SKM-1 (cell line): Measurements from ENCODE around the gene PHAF1.

Experiments
- DNase-seq: peaks from one replicate; lab custom pipeline; 2025; ENCODE audit not compliant: unreplicated experiment; lab: John Stamatoyannopoulos, UW

Gene PHAF1

DNA sequence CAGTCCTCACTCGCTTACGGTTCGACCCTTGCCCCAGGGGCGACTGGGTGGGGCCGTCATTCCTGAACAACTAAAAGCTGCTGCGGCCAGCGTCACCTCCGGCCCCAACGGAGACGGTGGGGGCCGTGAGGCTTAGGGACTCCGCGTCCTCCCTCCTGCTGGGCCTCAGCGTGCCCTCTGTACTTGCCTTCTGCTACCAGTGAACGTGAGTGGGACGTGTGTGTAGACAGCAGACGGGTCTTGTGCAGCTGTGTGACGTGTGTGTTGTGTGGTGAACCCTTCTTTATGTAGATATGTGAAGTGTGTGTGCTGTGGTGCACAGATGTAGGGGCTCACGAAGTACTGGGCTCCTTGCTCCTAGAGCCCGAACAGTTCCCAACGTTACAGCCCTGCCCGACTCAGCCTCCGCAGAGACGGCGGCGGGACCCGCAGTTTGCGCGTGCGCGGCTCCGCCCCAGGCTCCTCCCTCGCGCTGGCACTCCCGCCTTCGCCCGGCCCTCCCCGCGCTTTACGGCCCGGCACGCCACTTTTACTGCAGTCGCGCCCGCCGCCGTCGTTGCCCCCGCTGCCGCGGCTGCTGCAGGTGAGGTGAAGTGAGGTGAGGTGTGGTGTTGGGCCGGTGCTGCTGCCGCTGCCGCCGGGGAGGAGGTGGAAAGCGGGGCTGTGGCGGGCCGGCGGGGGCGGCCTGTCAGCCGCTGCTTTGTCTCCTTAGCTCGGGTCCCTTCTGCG lies at the start of gene PHAF1:
TSS of gene PHAF1 (plus strand) at position 535 of the 729 bp plus-strand sequence. CDS start 235 bp downstream, outside the sequence.
- DNase-seq: peak; percentile 75

DNA sequence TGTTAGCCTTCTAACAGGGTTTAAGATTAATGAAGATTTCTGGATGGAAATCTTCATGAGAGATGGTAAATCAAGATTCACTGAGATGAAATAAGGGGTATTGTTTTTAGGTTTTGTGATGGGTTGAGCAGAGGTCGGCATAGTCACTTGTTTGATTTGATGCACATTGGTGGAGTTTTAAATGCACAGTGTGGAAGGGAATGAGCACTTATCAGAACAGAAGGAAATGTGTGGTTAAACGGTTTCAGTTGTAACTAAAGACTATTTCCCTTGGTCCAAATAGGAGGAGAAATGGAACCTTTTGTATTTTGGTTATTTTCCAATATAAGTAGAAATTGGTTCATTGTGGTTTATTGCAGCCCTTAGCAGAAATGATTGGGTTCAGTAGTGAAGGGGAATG lies 46.7 kb upstream of the PHAF1 start:
- DNase-seq: no peak

DNA sequence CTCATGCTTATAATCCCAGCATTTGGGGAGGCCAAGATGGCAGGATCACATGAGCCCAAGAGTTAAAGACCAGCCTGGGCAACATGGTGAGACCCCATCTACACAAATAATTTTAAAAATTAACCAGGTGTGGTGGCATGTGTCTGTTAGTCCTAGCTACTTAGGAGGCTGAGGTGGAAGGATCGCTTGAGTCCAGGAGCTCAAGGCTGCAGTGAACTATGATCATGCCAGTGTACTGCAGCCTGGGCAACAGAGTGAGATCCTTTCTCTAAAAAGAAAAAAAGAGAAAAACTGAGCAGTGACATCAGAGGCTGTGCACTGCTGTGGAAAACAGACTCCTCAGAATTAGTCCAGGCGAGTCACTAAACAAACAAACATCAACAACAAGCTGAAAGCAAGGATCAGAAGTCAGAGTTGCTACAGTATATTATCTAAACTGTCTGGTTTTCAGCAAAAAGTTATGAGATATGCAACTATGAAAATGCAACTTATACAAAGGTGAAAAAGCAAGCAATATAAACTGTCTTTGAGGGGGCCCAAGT lies 41.5 kb upstream of the PHAF1 start:
- DNase-seq: no peak

DNA sequence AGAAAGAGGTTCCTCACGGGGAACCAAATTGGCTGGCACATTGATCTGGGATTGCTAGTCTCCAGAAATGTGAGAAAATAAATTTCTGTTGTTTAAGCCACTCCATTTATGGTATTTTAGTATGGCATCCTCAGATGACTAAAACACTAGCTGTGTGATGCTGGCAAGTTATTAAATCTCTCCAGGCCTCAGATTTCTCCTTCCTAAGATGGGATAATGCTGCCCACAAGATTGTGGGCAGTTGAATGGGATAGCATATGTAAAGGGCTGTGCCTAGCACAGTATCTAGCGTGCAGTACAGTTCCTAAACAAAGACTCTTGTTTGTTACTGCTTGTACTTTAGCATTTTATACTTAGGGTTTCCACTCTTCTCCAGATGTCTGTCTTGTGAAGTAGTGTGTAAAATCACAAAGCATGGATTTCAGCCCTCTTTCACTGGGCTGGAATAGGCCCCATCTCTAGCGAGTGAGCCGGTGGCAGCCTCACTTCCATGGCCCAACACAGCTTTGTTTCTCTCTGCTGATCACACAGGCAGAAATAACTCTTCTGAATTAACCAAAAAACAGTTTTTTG lies 38.2 kb upstream of the PHAF1 start:
- DNase-seq: no peak

DNA sequence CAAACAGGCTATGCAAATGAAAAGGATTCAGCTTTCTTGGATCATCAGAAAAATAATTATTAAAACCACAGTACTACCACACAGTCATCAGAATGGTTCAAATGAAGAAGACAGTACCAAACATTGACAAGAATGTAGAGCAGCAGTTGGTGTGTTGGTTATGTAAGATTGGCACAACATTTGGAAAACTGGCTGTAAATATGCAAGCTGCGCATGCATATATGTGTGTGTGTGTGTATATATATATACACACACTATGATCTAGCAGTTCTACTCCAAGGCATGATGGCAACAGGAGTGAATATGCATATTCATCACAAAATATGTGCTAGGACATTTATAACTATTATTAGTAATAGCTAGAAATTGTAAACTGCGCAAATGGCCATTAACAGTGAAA lies 34.4 kb upstream of the PHAF1 start:
- no peak for DNase-seq

DNA sequence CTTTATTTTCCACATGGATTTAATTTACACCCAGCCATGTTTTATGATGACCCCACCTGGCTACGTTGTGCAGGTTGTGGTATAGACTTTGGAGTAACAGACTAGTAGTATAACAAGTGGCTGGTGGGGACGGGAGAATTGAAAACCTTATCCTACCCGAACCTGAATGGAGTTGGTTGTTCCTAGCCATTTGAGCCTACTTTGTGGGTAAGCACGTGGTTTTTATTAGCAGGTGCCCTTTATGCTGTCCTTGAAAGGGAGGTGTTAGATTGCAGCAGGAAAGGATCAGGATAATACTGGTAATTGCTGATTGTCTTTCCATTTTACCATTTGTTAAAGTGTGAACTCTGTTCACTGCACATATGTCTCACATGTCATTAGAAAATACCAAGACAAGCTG lies 31.9 kb upstream of the PHAF1 start:
- no peak for DNase-seq

DNA sequence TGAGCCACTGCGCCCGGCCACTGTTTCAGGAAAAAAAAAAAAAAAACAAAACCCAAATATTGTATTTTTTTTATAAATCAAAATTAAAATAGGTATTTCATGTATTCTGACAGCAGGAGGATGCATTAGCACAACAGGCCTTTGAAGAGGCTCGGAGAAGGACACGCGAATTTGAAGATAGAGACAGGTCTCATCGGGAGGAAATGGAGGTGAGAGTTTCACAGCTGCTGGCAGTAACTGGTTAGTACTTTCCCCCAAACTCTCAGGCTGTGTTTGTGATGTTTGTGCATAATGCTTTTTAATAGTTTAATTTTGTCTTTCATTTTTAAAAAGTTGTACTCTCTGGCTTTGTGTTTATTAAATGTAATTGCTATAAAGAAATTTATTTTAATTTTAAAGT lies 27.6 kb upstream of the PHAF1 start:
- no peak for DNase-seq

DNA sequence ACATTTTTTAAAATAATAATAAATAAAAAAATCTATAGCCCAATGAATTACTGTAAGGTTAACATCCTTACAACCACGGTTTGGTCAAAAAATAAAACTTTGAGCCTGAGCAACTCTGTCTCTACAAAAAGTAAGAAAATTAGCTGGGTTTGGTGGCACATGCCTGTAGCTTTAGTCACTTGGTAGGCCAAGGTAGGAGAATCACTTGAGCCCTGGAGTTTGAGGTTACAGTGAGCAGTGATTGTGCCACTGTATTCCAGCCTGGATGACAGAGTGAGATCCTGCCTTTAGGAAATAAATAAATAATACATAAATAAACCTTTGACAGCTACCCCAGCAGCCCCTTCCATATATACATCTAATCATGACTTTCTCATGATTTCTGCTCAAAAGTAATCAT lies 26.9 kb upstream of the PHAF1 start:
- DNase-seq: no peak

DNA sequence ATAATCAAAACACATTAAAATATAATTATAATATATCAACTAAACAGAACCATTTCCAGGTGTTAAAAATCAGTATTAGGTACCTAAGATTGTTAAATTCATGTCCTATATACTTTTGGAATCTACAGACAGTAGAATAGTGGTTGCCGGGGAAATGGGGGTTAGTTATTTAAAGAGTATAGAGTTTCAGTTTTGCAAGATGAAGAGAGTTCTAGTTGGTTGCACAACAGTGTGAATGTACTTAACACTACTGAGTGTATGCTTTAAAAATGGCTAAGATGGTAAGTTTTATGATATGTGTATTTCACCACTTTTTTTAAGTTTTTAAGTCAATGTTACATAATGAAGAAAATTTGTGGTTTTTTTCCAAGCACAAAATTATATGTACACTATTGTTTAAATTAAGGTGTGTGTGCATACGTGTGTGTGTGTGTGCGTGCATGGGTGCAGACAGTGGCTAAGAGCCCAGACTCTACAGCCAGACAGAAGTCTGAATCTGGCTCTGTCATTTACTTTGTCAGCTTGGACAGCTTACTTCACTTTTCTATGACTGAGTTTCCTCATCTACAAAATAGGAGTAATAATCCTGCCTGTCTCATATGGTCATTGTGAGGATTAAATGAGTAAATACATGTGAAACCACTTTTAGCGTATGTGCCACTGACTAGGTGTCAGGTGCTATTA lies 25.3 kb upstream of the PHAF1 start:
- no peak for DNase-seq

DNA sequence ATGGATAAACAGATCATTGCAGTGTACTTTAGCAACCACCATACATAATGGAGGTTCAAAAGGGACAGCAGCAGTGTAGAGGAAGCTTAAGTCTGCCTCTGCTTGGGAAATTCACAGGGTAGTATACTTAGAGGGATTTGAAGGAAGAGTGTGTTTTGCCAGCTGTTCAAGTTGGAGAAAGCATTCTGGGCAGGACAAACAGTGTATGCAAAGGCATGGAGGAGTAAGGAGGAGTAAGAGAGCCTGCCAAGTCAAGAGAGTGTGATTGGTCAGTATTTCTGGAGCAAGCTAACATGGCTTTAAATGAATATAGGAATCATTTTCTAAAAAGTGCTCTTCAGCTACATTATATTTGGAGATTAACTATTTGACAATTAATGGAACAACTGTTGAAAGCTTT lies 22.9 kb upstream of the PHAF1 start:
- DNase-seq: no peak

DNA sequence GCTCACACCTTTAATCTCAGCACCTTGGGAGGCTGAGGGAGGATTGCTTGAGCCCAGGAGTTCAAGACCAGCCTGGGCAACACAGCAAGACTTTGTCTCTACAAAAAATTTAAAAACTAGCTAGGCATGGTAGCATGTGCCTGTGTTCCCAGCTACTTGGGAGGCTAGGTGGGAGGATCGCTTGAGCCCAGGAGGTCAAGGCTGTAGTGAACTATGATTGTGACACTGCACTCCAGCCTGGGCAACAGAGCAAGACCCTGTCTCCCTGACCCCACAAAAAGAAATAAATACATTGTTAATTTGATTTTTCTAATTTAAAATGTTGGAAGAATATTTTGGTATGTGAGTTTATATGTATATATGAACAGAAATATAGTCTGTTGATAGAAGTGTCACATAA lies 22.4 kb upstream of the PHAF1 start:
- DNase-seq: no peak

DNA sequence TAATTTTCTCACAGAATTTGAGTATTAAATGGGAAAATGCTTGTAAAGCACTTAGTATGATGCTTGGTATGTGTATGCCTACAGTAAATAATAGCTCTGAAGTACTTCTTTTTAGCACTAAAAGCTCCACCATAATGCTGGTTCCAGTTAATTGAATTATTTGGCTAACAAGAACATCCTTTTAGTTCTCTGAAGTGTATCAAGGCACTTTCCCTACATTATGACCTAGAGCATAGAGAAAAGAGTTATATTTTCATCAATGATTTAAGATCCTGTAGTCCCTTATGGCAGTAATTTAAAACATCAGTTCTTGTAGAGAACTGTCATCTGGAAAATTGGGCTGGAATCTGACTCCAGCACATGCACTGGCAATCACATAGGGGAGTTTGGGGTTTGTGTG lies 21.9 kb upstream of the PHAF1 start:
- no peak for DNase-seq

DNA sequence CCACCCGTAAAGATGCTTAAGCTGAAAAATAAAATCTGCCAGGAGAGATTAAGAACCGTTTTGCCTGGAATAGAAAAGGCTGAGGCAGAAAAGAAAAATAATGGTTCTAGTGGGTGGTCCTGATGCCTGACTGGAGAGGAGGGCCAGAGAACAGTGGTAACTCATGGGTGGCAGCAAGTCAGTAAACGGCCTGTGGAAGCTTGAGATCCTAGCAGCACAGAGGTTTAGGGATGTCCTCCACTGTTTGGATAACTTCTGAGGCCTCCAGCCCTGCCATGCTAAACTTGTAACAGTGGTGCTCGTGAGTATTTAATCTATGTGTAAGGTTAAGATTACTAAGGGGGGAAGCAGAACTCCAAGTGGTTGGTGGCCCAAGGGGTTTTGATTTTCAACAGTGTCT lies 21.2 kb upstream of the PHAF1 start:
- DNase-seq: no peak

DNA sequence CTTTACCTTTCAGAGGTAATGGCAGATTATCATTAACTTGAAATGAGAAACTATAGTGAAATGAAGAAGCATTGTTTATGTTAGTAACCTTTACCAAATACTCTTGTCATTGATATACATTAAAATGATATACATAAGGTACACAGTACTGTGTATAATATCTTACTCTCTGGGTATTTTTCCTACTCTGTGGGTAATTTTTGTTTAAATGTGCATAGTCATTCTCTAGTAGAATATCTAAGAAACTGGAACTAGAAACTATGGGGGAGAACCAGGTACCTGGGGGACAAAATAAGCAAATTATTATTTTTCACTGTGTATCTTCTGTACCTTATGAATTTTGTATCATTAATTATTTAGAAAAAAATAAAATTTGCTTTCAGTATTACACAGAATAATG lies 20.6 kb upstream of the PHAF1 start:
- no peak for DNase-seq

DNA sequence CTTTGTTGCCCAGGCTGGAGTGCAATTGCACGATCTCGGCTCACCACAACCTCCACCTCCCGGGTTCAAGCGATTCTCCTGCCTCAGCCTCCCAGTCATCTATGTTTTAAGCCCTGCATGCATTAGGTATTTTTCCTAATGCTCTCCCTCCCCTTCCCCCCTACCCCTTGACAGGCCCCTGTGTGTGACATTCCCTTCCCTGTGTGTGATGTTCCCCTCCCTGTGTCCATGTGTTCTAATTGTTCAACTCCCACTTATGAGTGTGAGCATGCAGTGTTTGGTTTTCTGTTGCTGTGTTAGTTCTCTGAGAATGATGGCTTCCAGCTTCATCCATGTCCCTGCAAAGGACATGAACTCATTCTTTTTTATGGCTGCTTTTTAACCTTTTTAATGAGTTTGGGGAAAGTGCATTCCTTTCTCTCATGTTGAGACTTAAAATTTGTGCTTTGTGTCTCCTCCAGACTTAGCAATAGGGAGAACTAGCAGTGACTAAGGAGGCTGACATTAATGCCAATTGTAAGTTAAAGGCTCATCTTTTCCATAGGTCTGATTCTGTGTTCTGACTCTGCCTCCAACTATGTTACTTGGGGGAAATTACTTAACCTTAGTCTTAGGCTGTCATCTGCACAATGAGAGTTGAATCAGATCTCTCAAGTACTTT lies 17.7 kb upstream of the PHAF1 start:
- no peak for DNase-seq

DNA sequence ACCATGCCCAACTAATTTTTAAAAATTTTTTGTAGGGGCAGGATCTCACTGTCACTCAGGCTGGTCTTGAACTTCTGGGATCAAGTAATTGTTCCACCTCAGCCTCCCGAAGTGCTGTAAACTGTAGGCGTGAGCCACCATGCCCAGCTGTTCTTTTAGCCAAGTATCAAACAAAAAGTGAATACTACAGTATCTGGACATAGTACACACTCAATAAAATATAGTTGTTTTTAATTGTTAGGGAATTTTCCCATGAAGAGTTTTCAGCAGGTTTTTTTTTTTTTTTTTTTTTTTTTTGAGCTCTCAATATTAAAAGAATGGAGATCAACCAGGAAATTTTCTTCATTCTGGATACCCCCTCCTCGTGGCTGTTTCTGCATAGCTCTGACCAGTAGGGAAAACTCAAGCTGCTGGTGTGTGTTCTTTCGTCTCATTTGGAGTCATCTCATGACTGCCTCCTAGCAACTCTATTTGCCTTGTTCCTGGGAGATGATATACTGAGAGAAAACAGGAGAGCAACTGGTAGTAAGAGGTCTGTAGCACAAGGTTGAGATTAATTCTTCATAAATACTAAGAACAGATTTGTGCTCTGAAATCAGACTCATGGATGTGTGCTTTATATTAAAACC lies 16.5 kb upstream of the PHAF1 start:
- DNase-seq: no peak

DNA sequence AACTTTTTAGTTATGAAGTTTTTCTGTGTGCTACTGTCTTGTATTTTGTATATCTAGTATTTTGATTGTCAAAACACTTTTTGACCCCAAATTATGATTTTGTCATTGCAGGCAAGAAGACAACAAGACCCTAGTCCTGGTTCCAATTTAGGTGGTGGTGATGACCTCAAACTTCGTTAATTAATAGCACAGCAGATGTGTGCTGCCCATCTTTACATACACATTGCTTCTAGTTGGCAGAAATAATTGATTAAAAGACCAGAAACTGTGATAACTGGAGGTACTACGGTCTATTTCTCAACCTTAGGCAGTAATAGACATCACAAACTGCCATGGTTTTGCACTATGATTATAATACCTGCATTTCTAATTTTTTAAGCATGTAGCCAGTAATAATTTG lies 11.1 kb upstream of the PHAF1 start:
- no peak for DNase-seq

DNA sequence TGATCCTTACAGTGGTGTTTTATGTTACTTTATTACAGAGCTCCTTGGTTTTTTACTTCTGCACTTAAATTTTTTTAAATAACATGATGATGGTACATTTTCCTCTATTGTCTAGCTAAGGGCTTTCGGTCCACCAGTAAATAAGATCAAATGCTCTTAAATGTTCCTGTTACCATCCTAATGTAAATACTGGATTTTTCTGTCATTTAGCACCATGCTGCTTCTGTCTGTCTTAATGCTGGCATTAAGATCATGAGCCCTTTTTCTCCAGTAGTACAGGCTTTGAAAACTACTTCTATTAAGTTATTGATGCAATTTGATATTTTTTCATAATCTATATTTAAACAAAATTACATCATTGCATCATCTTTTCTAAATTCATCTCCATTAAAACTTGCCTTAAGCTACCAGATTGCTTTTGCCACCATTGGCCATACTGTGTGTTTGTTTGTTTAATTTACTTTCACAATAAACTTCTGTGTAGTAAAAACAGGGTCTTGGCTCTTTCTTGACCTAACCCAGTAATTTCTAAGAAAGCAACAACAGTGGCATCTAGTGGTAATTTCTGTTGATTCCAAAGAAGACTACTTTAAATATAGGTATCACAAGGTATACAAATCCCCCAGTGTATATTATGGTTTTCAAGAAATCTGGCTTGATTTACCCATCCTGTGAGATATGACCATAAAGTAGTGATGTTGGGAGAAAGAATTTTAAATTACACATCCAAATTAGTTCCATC lies 9.0 kb upstream of the PHAF1 start:
- no peak for DNase-seq

DNA sequence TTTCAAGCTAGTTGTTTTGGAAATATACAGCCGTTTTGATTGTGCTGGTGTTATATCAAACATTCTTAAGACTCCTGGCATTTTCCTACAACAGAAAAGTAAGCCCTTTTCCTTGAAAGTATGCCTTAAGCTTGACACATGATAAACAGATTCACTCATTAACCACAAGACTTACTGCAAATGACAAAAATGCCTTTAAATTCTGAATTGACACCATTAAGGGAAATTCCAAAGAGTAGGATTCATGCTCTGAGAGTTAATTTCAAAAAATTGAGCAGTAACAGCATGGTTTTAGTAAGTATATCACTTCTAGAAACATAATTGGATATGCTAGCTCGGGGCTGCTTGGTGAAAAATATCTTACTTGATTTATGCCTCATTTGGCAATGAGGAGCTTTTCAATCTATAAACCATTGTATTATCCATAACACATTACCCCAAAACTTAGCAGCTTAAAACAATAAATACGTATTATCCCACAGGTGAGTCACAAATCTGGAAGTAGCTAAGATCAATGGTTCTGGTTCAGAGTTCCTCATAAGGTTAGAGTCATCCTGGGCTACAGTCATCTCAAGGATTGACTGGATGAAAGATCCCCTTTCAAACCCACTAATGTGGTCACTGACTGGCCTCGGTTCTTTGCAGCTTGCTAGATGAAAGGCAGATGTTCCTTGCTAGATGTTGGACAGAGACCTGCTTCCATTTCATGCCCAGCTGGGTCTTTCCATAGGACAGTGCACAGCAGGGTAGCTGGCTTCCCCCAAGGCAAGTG lies 8.2 kb upstream of the PHAF1 start:
- no peak for DNase-seq

DNA sequence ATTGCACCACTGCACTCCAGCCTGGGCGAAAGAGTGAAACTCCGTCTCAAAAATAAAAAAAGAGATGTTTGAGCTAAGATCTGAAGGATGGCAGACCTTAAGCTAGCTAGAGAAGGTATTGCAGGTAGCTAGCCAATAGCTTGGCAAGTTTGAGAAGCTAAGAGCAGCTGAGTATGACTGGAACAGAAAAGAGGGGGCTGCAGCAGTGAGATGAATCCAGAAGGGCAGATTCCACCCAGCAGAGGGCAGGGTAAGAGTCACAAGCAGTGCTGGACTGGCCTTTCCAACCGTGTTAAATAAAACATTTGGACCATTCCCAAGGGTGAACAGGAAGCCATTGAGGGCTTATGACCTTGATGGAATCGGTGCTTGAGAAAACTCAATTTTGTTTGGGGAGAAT lies 5.7 kb upstream of the PHAF1 start:
- no peak for DNase-seq
